SK-N-DZ (cell line): ENCODE measurements around the gene PSMD5.
A peak's percentile ranks its signal among the peaks of the same experiment; 100 is the strongest.

Experiments
- DNase-seq: peaks from one replicate; pipeline ENCODE4 v3.0.0-alpha.2; 2015; ENCODE audit warnings: low spot score

The PSMD5 gene

DNA sequence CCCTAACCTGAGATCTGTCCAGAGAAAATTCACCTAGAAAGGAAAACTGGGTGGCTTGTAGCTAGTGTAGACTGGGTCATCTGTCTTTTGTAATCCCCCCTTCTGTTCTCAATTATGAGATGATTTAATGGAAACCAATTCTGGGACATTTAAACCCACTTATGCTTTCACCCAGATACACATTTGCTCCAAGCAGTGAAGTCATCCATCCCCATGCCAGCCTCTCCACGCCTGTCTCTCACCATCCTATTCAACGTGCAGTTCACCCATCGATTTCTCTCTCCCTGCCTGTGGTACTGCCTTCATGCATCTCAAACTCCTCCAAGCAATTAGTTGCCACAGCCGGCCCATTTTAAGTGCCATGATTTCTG lies 32.5 kb upstream of the PSMD5 start:
- DNase-seq: peak; percentile 49

DNA sequence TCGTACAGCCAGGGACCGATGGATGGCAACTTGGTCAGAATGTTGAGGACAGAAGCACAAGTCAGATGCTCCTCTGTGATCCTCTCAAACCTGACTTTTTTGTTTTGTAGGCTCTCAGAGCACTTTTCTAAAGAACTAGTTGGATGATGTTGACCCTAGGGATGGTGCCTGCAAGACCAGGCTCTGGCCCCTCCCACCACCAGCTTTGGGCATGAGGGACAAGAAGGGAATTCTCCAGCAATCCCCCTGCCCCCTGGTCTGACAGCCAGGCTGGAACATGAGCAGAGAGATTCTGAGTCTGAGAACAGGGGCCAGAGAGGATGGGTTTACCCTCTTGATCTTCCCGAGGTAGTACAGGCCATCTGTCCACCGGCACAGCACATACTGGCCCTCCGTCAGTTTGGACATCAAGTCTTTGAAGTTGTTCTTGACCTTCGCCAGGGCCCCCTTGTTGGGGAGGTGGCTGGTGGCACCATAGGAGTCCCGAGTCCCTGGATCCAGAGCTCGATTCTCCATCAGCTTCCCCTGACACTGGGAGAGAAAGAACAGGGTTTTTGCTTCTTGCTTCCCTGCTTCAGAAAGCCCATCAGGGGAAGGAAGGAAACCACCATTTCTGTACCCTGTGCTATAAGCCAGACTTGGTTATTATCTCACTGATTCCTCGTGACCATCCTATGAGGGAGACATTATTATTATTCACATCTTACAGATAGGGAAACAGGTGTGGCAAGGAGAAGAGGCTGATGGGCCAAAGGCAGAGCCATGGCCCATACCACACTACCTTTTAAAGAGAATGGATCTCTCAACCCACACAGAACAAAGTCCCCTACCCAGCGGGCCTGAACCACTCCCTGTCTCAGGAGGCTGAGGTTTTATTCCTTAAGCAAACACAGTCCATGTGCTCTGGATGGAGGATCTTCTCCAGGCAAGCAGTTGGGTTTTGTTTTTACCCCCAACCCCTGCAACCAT lies 31.8 kb upstream of the PSMD5 start:
- DNase-seq: no peak

DNA sequence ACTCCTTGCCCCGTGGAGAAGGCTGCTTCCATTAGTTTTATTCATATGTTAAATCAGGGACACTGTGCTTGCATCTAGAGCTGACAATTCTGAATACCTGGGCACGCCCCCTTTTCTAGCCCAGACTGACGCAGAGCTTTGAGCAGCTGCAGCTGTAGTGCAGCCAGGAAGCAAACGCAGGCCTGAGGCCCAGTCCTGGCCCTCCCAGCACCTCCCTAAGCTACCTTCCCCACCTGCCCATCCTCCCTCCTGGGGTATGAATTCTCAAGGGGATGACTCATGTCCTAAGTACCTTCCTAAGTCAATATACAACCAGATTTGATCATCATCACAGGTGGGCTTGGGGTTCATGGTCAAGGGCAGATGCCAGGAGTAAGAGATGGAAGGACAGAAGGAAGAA lies 30.8 kb upstream of the PSMD5 start:
- DNase-seq: no peak

DNA sequence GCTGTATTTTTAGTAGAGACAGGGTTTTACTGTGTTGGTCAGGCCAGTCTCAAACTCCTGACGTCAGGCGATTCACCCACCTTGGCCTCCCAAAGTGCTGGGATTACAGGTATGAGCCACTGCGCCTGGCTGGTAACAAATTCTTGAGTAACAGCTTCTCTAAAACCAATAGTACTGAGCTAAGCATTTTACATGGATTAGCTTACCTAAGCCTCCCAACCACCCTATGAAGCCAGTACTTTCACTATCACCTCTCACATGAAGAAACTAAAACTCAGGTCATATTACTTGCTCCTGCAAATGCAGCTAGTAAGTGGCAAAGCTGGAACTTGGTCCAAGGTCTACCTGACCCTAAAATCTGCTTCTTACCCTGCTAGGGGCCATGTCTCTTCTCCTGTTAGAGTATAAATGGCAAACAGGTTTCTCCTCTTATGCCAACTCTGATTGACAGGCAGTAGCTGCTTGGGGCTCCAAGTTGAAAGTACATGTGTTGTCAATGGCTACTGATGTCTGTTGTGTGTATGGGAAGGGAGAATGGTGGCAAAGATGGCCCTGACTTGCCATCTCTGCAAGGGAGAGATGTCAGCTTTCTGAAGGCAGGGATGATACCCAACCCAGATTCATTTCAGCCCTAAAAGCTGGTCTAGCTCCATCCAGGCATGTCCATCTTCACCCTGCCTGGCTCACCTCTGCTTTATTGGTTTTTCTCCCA lies 30.2 kb upstream of the PSMD5 start:
- DNase-seq: no peak

- DNase-seq: no peak
Observed at GRCh38 chr9:120870206-120870605, 27.5 kb upstream of the PSMD5 start.

- no peak for DNase-seq
Observed at GRCh38 chr9:120869726-120870125, 27.0 kb upstream of the PSMD5 start.

- DNase-seq: no peak
Observed at GRCh38 chr9:120869360-120869687, 26.6 kb upstream of the PSMD5 start.

GRCh38 chr9:120868676-120869359 lies 26.1 kb upstream of the PSMD5 start:
- no peak for DNase-seq

DNA sequence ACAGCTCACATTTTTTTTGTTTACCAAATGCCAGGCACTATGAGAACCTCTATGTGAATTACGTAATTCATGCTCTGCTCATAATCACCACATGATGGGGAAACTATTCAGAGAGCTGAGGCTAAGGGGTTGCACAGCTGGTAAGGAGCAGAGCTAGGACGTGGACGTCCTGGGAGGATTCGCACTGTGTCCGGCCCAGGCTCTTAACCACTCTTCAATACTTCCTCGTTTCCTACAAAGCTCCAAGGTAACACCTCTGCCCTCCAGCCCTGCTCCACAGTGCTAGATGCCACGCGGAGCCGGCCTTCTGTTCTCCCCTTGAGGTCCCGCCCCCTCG lies 25.6 kb upstream of the PSMD5 start:
- DNase-seq: no peak

GRCh38 chr9:120867676-120868338 lies 25.1 kb upstream of the PSMD5 start:
- DNase-seq: no peak

- DNase-seq: no peak
Observed at GRCh38 chr9:120866651-120867050, 23.9 kb upstream of the PSMD5 start.

DNA sequence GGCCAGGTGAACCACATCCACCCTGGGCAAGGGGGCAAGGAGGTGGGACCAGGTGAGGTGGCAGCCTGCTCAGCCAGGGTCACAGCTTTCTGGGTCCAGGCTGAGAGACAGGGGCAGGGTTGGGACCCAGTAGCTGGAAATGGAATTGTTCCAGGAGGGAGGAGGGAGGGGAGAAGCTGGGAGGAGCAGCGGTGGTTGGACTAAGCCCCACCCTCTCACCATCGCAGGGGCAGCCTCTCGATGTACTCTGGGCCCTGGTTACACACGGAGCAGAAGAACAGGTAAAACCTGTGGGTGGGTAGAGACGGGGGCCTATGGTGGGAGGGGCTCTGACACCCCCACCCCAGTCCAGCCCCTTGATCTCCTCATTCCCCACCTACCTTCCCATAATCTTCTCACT lies 23.1 kb upstream of the PSMD5 start:
- no peak for DNase-seq

DNA sequence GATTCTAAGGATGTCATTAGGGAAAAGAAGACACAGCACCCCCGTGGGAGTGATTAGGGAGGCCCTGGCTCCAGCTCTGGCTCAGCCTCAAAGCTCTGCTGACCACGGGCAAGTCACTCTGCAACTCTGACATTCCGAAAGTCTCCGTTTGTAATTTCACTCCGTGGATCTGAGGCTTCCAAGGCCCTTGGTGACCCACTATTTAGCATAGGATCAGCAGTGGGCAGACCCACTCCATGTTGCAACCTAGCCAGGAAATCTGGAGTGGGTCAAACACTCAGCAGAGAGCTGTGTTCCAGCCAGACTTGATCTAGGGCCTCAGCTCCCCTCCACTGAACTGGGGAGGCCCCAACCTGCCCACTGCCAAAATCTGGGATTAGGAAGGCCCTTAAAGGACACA lies 22.5 kb upstream of the PSMD5 start:
- no peak for DNase-seq

- DNase-seq: no peak
Observed at GRCh38 chr9:120864719-120865118, 22.0 kb upstream of the PSMD5 start.

- DNase-seq: no peak
Observed at GRCh38 chr9:120863833-120864232, 21.1 kb upstream of the PSMD5 start.

- no peak for DNase-seq
Observed at GRCh38 chr9:120862452-120862851, 19.7 kb upstream of the PSMD5 start.

- no peak for DNase-seq
Observed at GRCh38 chr9:120861935-120862334, 19.2 kb upstream of the PSMD5 start.

DNA sequence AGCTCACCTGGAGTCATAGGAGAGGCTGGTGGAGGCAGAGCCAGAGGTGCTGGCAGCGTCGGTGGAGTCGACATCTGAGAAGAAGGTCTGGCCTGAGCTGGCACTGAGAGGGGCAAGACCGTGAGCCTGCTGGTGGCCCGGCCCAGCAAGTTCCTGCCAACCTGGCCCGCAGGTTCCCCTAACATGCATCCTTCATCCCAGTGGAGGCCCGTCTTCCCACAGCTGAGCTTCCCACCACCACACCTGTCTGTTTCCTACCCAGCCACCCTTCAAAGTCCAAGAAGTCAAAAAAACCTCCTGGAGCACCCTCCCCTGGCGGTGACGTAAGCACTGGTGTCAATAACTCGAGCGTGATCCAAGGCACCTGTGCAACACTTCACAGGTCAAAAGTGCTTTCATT lies 17.4 kb upstream of the PSMD5 start:
- DNase-seq: no peak

- DNase-seq: no peak
Observed at GRCh38 chr9:120859361-120859760, 16.6 kb upstream of the PSMD5 start.

DNA sequence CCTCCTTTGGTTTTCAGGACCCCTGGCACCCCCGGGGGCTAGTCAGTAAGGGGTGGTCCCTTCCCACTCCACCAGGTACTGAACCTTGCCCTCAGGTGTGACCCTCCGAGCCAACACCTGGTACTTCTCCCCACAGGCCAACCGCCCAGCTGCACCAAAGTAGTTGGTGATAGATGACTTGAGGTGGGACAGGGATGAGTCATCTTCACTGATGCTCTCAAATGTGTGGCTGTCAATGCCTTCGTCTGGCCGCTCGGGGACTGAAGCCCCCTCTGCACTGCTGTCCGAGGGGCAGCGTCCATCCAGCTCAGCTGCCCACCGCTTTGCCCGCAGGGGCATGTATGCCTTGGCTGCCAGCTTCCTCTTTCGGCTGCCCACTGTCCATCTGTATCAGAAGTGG lies 15.2 kb upstream of the PSMD5 start:
- DNase-seq: no peak

DNA sequence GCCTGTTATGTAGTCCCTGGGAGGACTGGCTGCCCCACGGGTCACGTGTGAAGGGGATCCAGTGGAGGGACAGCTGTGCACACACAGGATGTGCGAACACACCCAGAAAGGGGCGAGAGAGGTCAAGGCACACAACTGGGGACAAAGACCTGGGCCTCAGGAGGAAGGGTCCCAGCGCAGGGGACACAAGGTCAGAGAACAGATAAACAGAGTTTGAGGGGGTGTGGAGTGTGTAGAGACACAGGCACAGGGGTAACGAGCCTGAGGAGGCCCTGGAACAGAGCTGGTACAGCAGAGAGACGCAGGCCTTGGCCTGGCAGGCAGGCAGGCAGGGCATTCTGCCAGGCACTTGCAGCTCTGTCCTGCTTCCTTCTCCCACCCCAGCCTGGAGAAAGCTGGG lies 14.8 kb upstream of the PSMD5 start:
- no peak for DNase-seq

DNA sequence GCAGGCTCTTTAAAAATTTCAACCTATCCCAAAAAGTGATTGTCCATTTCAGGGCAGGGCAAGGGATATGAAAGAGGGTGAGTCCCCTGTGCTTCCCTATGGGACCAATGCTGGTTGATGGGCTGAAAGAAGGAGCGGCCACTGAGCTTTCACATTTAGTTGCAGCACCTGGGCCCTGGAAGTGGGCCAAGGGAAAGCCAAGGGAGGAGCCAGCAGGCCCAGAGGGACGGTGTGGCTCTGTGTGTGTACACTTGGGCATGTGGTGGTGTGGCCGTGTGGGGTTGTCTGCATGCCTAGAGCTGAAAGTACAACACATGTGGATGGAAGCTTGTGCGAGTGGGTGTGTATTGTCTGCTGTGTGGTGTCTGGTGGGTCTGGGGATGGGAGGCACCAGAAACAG lies 14.0 kb upstream of the PSMD5 start:
- DNase-seq: no peak
